B cell (primary cell): ENCODE measurements around the gene TENM3.

ENCODE experiments used
- CTCF ChIP-seq: fragments of 200-600 bp; IDR thresholded peaks from one replicate; pipeline ENCODE4 v1.8.0; 2022; ENCODE audit warnings: antibody characterized with exemption, mild to moderate bottlenecking
- EZH2 ChIP-seq: IDR thresholded peaks from 2 replicates; pipeline ENCODE4 v1.6.1; 2012; ENCODE audit warnings: borderline replicate concordance, low read depth, mild to moderate bottlenecking, moderate library complexity, low read length; ENCODE audit not compliant: insufficient read depth, poor library complexity, severe bottlenecking

- no peak for TF ChIP-seq CTCF
- no peak for TF ChIP-seq EZH2
Measured at GRCh38 chr4:182748949-182749348, 505.7 kb downstream of the TENM3 start.
